GM19468 (cell line): ENCODE results near the gene NLRP6.
"Not testable (repeated sequence)": the region's sequence is repeated elsewhere in the genome, so short reads cannot be mapped to it uniquely, and the experiment has no call there.

ENCODE experiments used
- ATAC-seq: cut with Tn5 transposase; IDR thresholded peaks from one replicate; pipeline ENCODE4 v1.9.1; 2021; ENCODE audit warnings: mild to moderate bottlenecking, moderate library complexity, moderate number of reproducible peaks; ENCODE audit not compliant: unreplicated experiment; ENCODE audit errors: extremely low read depth

The NLRP6 gene

DNA sequence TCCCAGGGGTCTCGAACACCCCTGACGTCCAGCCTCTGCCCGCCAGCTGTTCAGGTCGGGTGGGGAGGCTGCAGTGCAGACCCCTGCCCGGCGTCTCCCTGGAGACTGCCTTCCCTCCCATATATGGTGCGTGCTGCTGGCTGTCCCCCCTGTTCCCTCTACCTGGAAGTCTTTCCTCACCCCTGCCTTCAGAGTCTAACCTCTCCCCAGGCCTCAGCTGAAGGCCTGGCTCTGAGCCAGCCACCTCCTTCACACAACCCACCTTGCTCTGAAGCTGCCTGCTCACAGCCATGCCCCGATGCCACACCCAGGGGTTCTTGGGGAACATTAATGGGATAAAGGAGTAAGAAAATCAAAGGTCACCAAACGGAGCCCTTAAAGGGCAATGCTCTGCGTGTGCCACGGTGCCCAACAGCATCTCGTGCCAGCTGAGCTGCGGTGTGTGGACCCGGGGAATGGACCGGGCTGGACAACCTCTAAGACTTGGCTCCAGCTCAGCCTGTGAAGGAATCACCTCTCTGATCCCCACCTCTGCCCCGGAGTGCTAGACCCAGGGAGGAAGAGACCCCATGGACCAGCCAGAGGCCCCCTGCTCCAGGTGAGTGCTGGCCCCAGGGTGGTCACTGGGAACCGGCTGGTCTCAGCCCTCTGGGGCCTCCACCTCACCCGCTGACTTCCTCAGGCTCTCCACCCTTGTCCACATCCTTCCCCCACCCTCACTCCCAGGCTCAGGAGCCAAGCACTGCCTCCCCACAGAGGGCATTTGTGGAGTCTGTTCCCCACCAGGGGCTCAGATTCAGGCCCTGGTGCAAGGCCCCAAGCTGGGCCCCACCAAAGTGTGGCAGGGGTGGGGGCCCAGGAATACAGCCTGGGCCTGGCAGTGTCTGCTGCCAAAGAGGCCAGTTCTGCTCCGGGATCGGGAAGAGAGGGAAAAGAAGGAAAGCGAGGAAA, at the start of gene NLRP6:
Gene NLRP6 (plus strand): TSS at position 407 of the 951 bp plus-strand sequence. CDS start 163 bp downstream, at position 570.
- ATAC-seq, result no peak

DNA sequence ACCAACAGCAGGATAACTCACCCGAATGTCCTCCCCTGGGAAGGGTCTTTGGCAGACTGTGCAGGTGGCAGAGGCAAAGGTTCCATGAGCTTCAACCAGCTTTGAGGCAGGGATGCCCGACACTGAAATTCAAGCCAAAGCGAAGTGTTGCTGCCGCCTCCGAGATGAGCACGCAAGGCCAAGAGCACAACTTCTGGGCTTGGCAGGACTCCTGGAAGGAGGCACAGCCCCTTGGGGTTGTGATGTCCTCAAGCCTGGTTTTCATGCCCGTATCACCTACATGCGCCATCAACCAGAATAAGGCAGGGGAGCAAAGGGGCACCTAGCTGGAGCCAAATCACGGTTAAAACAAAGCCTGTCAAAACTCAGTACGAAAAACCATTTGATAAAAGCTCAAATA, 47.8 kb upstream of the NLRP6 start:
- no peak for ATAC-seq

DNA sequence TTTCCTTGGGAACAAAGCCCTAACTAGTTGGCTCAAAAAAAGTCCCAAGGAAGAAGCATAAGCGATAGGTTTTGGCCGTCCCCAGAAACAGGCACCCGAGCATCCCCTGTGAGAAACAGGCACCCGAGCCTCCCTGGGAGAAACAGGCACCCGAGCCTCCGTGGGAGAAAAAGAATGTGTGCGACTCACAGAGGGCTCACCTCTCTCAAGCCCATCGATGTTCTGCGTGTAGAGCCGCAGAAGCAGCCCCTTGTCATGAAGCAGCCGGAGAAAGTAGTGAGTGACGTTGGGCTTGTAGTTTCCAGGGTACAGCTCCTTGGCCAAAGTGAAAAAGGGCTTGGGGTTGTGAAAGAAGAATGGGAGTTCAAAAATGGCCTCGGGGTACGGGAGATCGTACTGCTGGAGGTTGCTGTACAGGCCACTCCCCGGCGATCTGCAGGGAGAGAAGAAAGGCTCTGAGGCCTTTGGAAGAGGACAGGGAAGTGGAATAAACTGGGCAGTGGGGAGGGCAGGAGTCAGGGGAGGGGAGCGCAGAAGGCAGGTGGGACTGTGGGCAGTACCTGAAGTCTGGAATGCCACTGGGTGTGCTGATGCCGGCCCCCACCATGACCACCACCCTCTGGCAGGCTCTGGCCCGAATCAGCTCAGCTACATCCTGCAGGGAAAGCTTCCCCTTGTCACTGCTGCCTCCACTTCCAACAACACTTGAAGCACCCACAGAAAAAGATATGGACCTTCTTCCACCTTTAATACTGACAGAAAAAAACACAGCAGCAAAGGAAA, 45.2 kb upstream of the NLRP6 start:
- ATAC-seq, result no peak

DNA sequence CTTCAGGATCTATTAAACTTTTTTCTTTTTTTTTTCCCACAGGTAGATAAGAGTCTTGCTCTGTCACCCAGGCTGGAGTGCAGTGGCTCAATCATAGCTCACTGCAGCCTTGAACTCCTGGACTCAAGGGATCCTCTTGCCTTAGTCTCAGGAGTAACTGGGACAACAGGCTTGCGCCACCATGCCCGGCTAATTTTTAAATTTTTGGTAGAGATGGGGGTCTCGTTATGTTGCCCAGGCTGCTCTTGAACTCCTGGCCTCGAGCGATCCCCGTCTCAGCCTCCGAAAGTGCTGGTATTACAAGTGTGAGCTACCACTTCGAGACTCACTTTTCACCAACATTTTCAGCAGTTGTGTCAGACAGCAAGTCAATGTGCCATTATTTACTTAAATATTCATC, 43.0 kb upstream of the NLRP6 start:
- ATAC-seq, result no peak

DNA sequence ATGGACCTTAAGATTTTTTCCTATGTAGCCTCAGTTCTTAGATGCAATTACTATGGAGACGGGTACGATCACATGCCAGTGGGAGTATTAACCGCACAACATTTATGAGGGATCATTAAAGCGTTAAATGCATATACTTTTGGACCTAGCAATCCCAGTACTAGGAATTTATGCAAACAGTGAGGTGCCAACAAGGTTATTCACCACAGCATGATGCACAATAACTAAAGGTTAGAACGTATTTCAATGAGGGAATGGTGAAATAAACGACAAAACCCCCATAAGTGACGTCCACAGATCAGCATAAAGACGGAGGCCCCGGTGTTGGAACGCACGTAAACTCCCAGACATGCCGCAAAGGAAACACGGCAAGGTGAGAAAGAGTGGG, 42.6 kb upstream of the NLRP6 start:
- no peak for ATAC-seq

DNA sequence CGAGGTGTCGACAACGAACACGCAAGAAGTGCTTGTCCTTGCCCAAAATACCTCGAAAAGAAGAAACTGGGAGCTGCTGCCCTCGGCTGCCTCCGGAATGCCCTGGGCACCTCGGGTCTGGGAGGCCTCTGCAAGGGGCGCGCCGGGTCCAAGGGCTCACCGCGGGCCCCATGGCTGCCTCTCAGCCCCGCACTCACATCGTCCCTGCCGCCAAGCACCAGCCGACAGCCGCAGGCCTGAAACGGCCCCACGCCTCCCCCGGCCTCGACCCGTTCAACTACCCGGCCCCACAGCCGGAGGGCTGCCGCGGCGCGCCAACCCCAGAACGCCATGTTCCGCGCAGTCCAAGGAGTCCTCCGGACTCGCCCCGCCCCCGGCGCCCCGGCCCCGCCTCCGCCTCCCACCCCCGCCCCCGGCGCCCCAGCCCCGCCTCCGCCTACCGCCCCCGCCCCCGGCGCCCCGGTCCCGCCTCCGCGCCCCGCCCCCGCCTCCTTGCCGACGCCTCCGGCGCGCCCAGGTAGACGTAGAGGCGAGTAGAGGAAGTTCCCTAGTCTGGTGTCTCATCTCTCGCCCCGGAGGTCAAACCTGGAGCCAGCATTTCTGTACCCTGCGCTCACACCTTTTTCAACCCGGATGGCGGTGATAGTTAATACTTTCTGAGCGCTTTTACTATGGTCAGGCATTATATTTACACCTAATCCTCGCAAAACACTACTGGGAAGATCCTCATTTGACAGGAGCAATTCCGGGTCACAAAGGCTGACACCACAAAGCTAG, 42.0 kb upstream of the NLRP6 start, which contains the start of gene SIRT3:
Gene SIRT3 (minus strand): TSS at position 346 of the 777 bp plus-strand sequence. CDS start 14 bp downstream, at position 332.
- peak; percentile 26 for ATAC-seq

DNA sequence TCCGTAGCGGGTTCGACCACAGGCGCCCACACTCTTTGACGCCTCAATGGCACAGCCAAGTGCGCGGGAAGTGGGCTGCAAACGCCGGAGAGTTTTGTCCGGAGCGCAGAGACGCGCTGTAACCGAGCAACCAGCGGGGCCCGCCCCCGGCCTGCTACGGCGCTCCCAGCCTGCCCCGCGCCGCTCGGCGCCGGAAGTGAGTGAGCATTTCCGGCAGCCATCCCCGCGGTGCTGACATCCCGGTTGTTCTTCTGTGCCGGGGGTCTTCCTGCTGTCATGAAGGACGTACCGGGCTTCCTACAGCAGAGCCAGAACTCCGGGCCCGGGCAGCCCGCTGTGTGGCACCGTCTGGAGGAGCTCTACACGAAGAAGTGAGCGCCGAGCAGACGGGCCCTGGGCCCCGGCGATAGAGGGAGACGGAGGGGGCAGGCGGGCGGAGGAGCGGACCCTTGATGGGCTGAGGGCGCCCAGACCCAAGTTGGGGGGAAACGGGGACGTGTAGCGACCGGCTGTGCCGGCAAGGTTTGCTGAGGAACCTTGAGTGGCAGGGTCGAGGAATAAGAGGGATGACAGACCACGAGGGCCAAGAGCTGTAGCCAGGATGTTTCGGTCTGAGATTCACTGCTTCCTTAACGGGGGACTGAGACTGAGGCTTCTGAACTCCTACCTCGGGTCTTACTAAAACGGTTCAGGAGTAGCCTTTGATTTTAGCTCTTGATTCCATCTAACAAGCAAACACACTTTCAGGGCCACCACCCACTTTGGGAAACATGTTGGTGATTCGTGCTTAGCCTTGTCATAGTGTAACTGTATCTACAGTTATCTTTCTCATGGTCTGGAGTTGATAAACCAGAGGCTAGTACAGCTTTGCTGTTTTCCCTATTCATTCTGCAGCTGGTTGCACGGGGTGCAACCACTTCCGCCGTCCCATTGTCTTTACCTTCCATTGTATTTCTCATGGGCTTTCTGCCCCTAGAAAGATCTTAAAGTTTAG, 41.1 kb upstream of the NLRP6 start, which contains the start of gene PSMD13:
Gene PSMD13 (plus strand): TSS at position 203 of the 994 bp plus-strand sequence. CDS start 74 bp downstream, at position 277.
- ATAC-seq, result peak; percentile 64

DNA sequence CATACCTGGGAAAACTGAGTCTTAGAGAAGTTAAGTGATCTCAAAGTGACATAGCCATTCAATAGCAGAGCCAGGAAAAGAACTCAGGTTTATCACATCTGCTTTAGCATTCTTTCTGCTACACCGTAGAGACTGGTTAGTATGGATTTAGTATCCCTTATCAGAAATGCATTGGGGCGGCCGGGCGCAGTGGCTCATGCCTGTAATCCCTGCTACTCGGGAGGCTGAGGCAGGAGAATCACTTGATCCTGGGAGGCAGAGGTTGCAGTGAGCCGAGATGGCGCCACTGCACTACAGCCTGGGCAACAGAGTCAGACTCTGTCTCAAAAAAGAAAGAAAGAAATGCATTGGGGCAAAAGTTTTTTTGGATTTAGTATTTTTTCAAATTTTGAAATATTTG, 39.9 kb upstream of the NLRP6 start:
- ATAC-seq, result not testable (repeated sequence)

DNA sequence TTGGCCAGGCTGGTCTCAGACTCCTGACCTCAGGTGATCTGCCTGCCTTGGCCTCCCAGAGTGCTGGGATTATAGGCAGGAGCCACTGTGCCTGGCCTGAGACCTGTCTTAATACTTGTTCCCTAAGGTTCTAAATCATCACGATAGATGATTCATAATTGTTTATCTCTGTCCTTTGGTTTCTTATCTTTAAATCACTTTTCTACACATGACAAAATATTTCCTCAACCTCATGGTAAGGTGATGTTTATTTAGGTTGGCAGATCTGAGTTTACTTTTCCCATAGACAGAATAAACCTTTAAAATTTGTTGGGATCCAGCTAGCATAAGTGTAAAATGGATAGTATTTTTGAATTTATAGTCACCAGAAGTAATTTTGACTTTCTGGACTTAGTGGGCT, 37.9 kb upstream of the NLRP6 start:
- ATAC-seq, result no peak

DNA sequence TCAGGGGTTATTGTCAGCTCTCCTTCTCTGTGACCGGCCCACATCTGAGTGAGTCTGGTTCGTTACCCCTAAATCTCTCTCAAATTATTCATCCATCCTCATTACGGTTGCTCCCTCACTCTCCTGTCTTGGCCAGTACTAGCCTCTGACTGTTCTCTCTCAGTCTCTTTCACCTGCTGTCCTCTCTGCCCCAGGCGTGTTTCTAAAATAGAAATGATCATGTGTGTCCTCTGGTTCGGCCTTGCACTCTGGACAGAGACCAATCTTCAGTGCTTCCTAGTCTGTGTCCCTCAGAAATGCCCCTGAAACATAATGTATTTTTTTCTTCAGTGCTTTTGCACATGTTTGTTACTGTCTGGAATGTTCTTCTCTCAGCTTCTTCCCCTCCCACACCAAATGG, 36.6 kb upstream of the NLRP6 start:
- no peak for ATAC-seq

DNA sequence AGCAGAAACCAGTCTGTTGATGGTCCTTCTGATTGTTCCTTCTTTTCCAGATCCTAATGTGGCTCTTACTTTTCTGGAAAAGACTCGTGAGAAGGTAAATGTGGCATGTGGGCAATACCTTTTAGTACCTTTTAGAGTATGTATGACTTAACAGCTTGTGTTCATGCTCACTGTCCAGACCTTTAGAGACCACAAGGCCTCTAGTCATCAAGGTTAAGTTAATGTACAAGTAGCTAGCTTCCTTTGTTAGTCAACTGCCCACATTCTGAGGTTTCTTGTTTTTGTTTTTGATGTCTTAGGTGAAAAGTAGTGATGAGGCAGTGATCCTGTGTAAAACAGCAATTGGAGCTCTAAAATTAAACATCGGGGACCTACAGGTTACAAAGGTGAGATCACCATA, 33.8 kb upstream of the NLRP6 start:
- ATAC-seq, result no peak

DNA sequence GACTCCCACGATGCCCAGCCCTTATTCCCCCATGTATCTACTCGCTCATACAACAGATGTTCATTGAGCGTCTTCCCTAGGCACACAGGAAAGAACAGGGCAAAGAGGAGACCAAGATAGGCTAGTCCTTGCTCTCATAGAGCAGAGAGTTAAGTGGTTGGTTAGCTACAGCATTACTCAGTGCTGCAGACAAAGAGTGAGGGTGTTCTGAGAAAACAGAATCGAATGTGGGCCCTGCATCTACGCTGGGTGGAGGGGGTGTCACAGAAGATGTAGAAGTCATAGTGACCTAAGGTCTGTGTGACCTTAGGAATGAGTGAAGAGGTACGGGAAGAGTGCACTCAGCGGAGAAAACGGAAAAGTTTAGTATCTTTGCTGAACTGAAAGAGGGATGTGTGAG, 29.1 kb upstream of the NLRP6 start:
- ATAC-seq, result no peak

DNA sequence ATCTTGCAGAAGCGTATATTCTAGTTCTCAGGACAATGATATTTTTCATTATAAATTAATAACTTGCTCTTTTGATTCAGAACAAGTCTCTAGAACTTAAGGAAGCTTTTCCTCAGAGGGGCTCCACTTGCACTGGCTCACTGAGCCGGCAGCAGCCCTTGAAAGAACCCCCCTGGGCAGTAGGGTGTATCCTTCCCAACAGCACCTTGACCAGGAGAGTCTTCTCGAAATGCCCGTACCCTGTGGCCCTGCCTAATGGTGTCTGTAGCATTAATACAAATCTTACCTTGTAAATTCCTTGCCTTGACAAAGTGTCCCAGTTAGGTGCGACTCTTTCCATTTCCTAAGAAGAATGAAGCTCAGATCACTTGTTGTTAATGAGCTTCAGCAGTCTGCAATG, 27.9 kb upstream of the NLRP6 start:
- ATAC-seq, result no peak

DNA sequence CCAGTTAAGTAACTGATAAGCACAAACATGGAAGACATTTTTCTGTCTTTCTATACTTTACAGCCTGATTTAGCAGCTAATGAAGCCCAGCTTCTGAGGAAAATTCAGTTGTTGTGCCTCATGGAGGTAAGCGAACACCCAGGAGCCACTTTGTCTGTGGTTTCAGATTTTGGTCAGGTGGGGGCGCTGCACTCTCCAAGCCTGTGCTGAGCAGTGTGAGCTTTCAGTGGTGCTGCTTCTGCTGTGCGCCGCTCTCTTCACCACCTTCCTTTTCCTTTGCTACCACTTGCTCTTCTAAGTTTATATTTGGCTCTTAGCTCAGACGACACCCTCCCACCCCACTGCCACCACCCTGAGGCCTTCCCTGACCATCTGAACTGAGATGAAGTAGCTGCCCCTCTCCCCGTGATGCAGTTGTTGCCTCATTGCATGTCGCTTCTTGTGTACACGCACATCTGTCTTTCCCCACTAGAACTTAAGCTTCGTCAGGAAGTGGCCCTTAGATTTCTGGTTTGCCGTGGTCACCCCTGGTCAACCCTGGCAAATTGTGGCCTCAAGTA, 27.4 kb upstream of the NLRP6 start:
- no peak for ATAC-seq

DNA sequence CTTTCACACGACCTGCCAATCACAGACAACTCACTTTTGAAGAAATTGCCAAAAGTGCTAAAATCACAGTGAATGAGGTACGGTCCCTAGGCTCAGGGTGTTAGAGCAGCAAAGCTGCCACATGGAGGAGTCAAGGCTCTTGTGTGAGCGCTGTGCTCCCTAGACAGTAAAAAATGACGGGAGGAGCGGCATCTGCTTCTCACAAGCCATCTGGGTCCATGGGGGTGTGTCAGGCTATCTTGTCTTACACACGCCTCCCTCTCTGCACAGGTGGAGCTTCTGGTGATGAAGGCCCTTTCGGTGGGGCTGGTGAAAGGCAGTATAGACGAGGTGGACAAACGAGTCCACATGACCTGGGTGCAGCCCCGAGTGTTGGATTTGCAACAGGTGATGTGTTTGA, 26.7 kb upstream of the NLRP6 start:
- no peak for ATAC-seq

DNA sequence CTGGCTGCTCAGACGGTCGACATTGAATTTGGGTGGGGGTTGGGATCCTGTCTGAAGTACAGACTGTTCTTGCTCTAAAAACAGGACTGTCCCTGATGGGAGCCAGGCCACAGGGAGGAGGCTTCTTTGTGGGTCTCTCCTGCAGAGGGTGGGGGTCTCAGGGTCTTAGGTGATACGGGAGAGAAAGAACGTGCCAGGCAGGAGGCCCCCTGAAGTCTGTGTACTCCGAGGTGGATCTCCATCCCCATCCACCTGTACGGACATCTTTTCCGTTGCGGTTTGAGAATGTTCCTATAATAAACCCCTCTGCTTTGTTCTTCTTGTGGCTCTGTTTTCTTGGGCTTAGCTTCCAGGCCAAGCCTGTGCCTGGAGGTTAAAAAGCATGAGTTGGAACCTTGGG, 25.5 kb upstream of the NLRP6 start:
- no peak for ATAC-seq

DNA sequence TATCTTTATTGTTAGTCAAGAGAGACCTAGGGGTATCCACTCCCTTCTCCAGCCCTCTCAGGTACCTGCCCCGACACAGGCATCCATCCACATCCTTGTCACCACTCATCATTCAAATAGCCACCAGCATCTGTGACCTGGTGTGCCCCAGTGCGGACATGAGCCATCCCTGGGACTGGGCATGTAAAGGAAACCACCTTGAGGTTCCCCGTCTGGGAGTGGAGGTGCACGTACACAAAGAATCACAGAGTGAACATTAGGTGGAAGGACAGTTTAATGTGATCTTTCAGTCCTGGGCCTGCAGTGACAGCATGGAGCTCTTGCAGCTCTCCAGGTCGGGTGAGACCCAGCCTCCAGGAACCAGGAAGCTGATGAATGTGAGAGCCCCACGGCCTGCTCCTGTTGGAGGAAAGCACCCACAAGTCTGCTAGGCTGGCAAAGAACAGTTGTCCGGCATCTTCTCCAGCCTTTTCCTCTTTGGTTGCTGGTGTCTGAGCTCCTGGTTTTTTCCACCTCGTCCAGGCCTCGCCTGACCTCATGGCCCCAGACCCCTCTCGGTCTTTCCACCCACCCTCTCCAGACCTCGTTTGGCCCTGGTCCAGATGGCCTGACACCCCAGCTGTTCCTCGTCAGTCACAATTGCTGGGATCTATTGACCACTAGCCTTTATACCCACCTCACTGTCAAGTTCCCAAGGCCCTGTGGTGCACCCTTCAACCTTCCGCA, 24.9 kb upstream of the NLRP6 start:
- no peak for ATAC-seq

DNA sequence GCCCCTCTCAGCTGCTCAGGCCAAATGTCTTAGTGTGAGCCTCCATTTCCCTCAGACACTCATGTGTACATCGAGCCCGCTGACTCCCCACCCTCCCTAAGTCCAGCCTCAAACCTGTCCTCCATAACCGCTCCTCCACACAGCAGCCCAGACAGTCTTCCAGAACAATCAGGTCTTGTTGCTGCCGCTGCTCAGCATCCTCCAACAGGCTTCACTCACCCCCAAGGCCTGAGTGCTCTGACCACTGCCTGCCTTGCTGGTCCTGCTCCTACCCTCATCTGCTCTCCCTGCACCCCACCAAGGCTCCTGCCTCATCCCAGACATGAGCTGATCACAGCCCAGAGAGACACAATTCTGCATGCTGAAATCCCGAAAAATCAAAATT, 24.3 kb upstream of the NLRP6 start:
- ATAC-seq, result no peak
